RWPE2 (cell line): ENCODE results near the gene LRIG1.
A peak's percentile ranks its signal among the peaks of the same experiment; 100 is the strongest.

Experiments used
- ATAC-seq: fragments of 200-7000 bp; cut with Tn5 transposase; 3 replicates; pipeline ENCODE4 v1.9.1; 2021; ENCODE audit warnings: low read depth
- DNase-seq: peaks from one replicate; pipeline ENCODE4 v3.0.0-alpha.2; 2020; ENCODE audit warnings: low spot score
- H3K27ac ChIP-seq: fragments of 450-650 bp; 2 replicates; pipeline ENCODE4 v1.5.1; 2017; ENCODE audit warnings: mild to moderate bottlenecking; ENCODE audit not compliant: poor library complexity, severe bottlenecking
- H3K27me3 ChIP-seq: fragments of 250-450 bp; sonication (Bioruptor Pico); 2 replicates; pipeline ENCODE4 v1.5.1; 2021; ENCODE audit warnings: mild to moderate bottlenecking, moderate library complexity; ENCODE audit not compliant: insufficient read depth, poor library complexity, severe bottlenecking
- H3K36me3 ChIP-seq: fragments of 250-450 bp; sonication (Bioruptor Pico); 2 replicates; pipeline ENCODE4 v1.5.1; 2020; ENCODE audit warnings: low read depth, mild to moderate bottlenecking, moderate library complexity
- H3K4me1 ChIP-seq: fragments of 250-450 bp; sonication (Bioruptor Pico); 2 replicates; pipeline ENCODE4 v1.5.1; 2021; ENCODE audit warnings: mild to moderate bottlenecking, moderate library complexity; ENCODE audit not compliant: insufficient read depth, poor library complexity, severe bottlenecking
- H3K4me3 ChIP-seq: fragments of 250-450 bp; sonication (Bioruptor Pico); 2 replicates; pipeline ENCODE4 v1.5.1; 2021; ENCODE audit warnings: mild to moderate bottlenecking, moderate library complexity; ENCODE audit not compliant: severe bottlenecking
- H3K9me3 ChIP-seq: fragments of 250-450 bp; sonication (Bioruptor Pico); 2 replicates; pipeline ENCODE4 v1.5.1; 2021; ENCODE audit warnings: mild to moderate bottlenecking, moderate library complexity; ENCODE audit not compliant: severe bottlenecking
- TF ChIP-seq, protein P1 (sequence below): fragments of 450-650 bp; IDR thresholded peaks from one replicate; pipeline ENCODE4 v1.5.1; 2017; ENCODE audit warnings: mild to moderate bottlenecking, moderate library complexity; ENCODE audit not compliant: poor library complexity, severe bottlenecking

Gene LRIG1

GRCh38 chr3:66402596-66403290, 98.1 kb downstream of the LRIG1 start:
- Histone ChIP-seq H3K36me3 (peaks cover 3% of the 10 kb centered on the region; the same call in 1 of the 2 replicates), H3K4me3 (no peak overlapping the region), H3K27me3 (no peaks in the 10 kb centered on the region), H3K4me1 (no peaks in the 10 kb centered on the region), H3K9me3 (no peaks in the 10 kb centered on the region), H3K27ac (no peak overlapping the region)
- DNase-seq (no peak), ATAC-seq (no peak)
- TF ChIP-seq, protein P1, sequence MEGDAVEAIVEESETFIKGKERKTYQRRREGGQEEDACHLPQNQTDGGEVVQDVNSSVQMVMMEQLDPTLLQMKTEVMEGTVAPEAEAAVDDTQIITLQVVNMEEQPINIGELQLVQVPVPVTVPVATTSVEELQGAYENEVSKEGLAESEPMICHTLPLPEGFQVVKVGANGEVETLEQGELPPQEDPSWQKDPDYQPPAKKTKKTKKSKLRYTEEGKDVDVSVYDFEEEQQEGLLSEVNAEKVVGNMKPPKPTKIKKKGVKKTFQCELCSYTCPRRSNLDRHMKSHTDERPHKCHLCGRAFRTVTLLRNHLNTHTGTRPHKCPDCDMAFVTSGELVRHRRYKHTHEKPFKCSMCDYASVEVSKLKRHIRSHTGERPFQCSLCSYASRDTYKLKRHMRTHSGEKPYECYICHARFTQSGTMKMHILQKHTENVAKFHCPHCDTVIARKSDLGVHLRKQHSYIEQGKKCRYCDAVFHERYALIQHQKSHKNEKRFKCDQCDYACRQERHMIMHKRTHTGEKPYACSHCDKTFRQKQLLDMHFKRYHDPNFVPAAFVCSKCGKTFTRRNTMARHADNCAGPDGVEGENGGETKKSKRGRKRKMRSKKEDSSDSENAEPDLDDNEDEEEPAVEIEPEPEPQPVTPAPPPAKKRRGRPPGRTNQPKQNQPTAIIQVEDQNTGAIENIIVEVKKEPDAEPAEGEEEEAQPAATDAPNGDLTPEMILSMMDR: no peak

DNA sequence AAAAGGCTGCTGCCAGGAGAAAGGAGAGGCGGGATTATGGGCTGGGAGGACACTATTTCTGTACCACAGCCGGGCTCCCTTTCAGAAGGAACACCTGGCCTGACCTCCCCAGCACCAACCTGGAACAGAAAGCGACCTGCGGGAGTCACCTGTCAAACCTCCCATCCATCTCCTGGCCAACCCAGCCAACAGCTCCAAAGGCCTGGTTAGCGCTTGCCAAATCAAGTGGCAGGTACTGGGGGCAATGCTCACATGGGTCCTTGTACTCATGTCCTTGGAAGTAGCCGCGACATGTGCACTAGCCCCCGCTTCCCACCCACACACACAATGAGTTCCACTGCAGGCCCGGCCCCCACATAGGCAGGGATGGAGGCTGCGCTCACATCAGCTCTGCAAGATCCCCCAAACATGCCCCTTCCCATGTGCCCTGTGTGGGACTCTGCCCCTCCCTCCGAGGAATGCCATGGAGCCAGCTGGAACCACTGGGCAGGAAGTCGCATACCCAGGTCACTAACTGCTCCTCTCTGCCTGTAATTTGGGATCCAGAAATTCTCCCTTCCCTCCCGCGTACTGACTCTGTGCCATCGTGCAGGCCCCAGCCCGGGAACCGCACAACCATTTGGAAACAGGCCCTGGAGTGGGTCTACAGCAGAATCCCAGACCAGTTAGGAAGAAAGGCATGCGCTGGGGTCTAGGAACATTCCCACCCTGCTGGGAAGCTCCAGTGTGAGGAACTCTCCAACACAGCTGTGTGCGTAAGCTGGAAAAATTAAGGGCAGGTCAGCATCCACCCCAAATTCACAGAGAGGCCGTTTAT, 98.9 kb downstream of the LRIG1 start:
- no peaks in the 10 kb centered on the region for H3K9me3 ChIP-seq
- no peak for DNase-seq
- no peak overlapping the region for H3K27ac ChIP-seq
- TF ChIP-seq, protein P1: no peak
- no peaks in the 10 kb centered on the region for H3K27me3 ChIP-seq
- ATAC-seq: no peak
- H3K36me3 ChIP-seq: peaks cover 6% of the 10 kb centered on the region; the same call in 1 of the 2 replicates
- H3K4me3 ChIP-seq: no peak overlapping the region
- H3K4me1 ChIP-seq: no peaks in the 10 kb centered on the region

DNA sequence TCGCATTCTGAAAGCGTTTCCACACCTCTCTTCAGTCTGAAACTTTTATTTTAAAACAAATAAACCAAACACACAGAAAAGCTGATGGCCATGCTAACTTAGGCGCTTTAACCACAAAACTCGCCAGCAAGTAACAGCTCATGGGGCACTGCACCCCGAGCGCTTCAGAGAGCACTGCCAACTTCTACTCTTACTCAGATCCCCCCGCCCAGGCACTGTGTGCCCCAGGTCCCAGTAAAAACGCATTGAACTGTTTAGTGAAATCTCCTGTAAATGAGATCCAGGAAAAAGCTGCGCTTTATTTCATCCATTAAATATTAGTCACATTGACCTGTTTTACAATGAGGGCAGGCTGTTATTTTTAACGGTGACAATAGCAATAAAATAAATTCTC, 99.7 kb downstream of the LRIG1 start:
- no peak for ATAC-seq
- Histone ChIP-seq H3K9me3 (no peaks in the 10 kb centered on the region), H3K27me3 (no peaks in the 10 kb centered on the region), H3K4me1 (no peaks in the 10 kb centered on the region), H3K27ac (no peak overlapping the region), H3K4me3 (no peak overlapping the region), H3K36me3 (peaks cover 6% of the 10 kb centered on the region; the same call in 1 of the 2 replicates)
- DNase-seq: no peak
- TF ChIP-seq, protein P1: no peak

GRCh38 chr3:66400411-66401156, 100.2 kb downstream of the LRIG1 start:
- no peaks in the 10 kb centered on the region for H3K4me1 ChIP-seq
- TF ChIP-seq, protein P1: no peak
- peaks cover 6% of the 10 kb centered on the region; the same call in 1 of the 2 replicates for H3K36me3 ChIP-seq
- ATAC-seq: no peak
- no peak overlapping the region for H3K4me3 ChIP-seq
- DNase-seq: peak; percentile 17
- no peaks in the 10 kb centered on the region for H3K9me3 ChIP-seq
- no peaks in the 10 kb centered on the region for H3K27me3 ChIP-seq
- H3K27ac ChIP-seq: no peak overlapping the region
